ENCODE results near the gene C2orf81.
"Not testable (repeated sequence)": the region's sequence is repeated elsewhere in the genome, so short reads cannot be mapped to it uniquely, and the experiment has no call there.

C2orf81 gene

GRCh38 chr2:74423231-74424095 is 2.0 kb upstream of the C2orf81 start:
- DNase-seq: no peak

- DNase-seq: not testable (repeated sequence)
These were observed 846 bp downstream of the C2orf81 start for GRCh38 chr2:74420443-74421103.

GRCh38 chr2:74420006-74420405 is 1.4 kb downstream of the C2orf81 start:
- no peak for DNase-seq

- no peak for DNase-seq
These were observed 2.1 kb downstream of the C2orf81 start for GRCh38 chr2:74419345-74419744.

GRCh38 chr2:74418312-74418711 is 3.1 kb downstream of the C2orf81 start:
- no peak for DNase-seq

GRCh38 chr2:74417763-74418162 is 3.7 kb downstream of the C2orf81 start:
- DNase-seq: no peak

- DNase-seq: no peak
These were observed 4.2 kb downstream of the C2orf81 start for GRCh38 chr2:74417197-74417596.

GRCh38 chr2:74416778-74417177 is 4.6 kb downstream of the C2orf81 start:
- no peak for DNase-seq

GRCh38 chr2:74415762-74416395 is 5.5 kb downstream of the C2orf81 start:
- DNase-seq: no peak

GRCh38 chr2:74414881-74415761 is 6.3 kb downstream of the C2orf81 start:
- DNase-seq: no peak

- no peak for DNase-seq
These were observed 7.0 kb downstream of the C2orf81 start for GRCh38 chr2:74414441-74414840.

GRCh38 chr2:74413001-74413698 is 8.3 kb downstream of the C2orf81 start:
- no peak for DNase-seq

GRCh38 chr2:74407682-74408081 is 13.7 kb downstream of the C2orf81 start:
- DNase-seq: no peak

GRCh38 chr2:74406035-74406434 is 15.4 kb downstream of the C2orf81 start:
- DNase-seq: no peak

- no peak for DNase-seq
These were observed 19.5 kb downstream of the C2orf81 start for GRCh38 chr2:74401891-74402290.

- peak; percentile 60 to 65 for DNase-seq
These were observed 21.6 kb downstream of the C2orf81 start for GRCh38 chr2:74399785-74400184.

- DNase-seq: no peak
These were observed 25.3 kb downstream of the C2orf81 start for GRCh38 chr2:74396149-74396548.

- DNase-seq: no peak
These were observed 27.9 kb downstream of the C2orf81 start for GRCh38 chr2:74393525-74393924.

GRCh38 chr2:74392449-74392743 is 29.0 kb downstream of the C2orf81 start:
- no peak for DNase-seq

GRCh38 chr2:74391580-74392448 is 29.6 kb downstream of the C2orf81 start:
- DNase-seq: peak; percentile 84 to 89

GRCh38 chr2:74391209-74391579 is 30.2 kb downstream of the C2orf81 start:
- DNase-seq: peak in 1 of 2 experiments; percentile 22

All from AML-193 (cell line).